ENCODE measurements around the gene ABCB6.

Gene ABCB6

DNA sequence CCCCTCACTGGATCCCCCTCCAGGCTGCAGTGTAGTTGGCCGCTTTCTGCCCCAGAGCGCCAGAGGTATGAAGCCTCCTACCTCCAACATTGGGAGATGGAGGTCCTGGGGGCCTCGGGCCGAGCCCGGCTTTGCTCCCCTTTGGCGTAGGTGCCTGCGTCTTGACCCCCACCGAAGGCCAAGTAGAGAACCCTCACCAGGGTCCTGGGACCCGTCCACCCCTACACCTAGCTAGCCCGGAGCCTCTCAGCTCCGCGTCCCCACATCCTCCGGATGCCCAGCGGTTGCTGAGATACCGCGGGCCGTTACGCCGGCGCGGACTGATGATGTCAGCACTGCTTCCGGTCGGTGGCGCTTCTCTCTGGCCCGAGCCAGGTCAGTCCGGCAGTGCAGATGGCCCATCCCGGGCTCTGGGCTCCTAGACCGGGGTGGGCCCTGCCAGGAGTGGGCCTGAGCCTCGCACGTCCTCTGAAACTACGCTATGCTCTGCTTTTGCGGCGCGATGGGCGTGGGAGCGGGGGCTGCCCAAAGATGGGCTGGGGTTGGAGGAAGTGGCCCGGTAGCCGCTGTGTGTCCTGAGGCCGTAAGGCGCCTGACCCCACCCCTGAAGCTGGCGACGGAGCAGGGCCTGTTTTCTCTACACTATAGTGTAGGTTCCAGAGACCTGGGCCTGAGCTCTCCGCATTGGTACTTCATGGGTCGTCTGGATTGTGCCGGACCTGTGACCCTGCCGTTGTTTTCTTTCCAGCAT, 26.6 kb upstream of the ABCB6 start, which contains the start of the genes GLB1L and STK16:
Gene GLB1L (minus strand): TSS at position 297 of the 751 bp plus-strand sequence. CDS start 1,871 bp downstream, outside the sequence.
Gene STK16 (plus strand): TSS at position 332 of the 751 bp plus-strand sequence. CDS start 521 bp downstream, outside the sequence.
- peak; percentile 80 for DNase-seq

- DNase-seq = peak; percentile 29
Observed at GRCh38 chr2:219244789-219245147, 26.0 kb upstream of the ABCB6 start.

DNA sequence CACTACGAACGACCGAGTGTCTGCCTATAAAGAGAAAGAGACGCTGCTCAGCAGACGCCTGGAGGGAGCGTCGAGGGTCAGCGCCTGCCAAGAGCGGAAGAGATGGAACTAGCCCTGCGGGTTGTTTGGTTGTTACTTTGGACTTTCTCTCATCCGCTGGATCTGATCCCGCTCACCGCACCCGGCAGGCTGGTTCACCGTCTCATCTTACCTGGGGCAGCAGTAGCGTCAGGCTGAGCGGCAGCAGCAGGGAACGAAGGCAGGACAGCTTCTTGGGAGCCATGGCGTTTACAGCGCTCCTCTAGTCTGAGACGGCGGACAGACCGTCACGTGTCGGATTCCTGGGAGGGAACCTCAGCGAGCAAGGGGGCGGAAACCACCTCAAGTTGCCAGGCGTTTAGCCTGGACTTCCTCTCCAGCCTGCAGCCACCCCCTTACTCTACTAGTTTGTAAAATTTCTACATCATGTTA, 24.6 kb upstream of the ABCB6 start:
- DNase-seq = no peak

DNA sequence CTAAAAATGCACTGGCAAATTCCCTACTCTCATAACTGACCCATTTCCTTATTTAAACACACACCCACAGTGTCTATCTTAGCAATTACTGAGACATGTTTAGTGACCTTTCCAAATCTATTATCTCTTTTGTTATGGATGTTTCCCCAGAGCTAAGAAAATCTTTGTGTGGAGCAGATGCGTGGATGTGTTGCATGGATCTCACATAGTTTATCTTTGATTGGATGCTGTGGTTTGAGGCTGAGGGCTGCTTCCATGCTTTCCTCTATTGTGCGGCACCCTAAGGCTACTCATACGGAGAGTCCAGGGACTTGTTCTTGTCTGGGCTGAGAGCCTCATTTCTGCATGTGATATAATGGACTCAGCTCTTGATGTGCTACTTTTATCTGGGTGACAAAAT, 15.6 kb upstream of the ABCB6 start:
- no peak for DNase-seq

- DNase-seq = no peak
Observed at GRCh38 chr2:219230059-219230540, 11.3 kb upstream of the ABCB6 start.

GRCh38 chr2:219229305-219230058, 10.7 kb upstream of the ABCB6 start, which contains the start of the genes ANKZF1 and ATG9A:
Gene ANKZF1, plus strand, starts transcription at chr2:219229806. Its CDS starts 452 bp downstream, at chr2:219230258.
Gene ATG9A, minus strand, starts transcription at chr2:219229636. Its CDS starts 1,612 bp downstream, at chr2:219228024.
- DNase-seq = peak; percentile 96

DNA sequence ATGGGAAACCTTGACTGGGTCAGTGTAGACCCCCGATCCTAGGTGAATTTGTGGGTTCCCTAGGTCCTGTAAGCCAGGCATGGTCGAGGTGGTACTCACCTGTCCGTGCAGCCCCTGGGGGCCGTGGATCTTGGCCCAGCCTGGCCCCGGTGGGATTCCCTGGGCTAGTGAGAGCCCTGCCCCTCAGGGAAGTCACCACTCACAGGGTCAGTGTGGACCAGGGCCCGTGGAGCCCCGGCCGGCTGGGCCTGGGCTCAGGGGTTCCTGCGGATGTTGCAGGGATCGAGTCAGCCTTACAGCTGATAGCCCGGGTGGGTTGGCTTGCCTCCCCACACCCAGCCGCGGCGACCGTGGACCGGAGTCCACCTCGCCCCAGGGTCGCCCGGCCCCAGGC, 10.2 kb upstream of the ABCB6 start:
- DNase-seq = no peak

DNA sequence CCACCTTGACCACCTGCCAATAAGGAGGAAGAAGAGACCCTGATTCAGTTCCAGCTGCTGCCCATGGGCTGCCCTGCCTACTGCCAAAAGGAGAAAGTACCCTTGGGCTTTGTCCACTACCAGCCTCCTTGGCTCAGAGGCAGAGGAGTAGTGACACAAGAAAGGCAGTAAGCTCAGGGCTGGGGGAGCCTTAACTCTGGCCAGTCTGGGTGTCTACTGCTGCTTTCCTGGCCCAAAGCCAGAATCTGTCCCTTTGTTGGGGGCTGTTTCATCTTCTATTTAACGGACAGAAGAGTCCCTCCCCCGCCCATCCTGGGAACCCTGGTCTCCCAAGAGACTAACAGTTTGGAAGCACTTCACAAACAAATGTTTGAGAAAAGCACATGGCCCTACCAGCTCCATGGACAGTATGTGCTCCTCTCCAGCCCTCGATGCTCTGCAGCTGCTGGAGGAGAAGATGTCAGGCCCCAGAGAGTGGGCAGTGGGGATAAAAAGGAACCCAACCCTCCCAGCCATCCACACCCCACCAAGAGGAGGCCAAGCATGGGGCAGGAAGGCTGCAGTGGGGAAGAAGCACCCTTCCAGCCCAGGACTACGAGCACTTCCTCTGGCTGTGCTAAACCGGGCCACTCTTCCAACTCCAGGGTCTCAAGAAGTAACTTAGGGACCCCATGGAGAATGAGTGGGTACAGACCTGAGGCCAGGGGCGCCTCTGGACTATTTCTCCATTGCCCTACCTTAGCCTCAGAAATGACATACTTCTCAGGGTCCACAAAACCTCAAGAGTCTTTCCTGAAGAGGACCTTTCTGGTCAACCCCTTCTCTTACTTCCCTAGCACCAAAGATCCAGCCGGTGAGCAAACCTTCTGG, 9.5 kb upstream of the ABCB6 start:
- no peak for DNase-seq

DNA sequence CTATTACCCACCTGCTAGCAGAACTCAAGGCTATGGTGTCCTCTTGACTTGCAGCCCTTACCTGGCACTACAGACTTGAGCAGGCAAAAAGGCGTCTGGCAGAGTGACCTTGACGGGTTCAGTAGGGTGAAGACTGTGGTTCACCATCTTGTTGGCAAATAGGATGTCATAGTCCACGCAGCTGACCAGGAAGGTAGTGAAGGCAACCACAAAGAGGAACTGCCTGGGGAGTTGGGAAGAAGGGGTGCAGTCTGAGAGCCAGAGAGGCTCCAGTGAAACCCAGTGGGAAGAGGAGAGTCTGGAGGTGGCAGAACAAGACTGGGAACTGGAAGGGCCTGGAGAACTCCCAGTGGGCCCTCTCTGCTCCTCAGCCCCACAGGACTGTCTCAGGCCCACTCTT, 6.6 kb upstream of the ABCB6 start:
- DNase-seq = no peak

GRCh38 chr2:219223831-219224610, 5.3 kb upstream of the ABCB6 start:
- no peak for DNase-seq

DNA sequence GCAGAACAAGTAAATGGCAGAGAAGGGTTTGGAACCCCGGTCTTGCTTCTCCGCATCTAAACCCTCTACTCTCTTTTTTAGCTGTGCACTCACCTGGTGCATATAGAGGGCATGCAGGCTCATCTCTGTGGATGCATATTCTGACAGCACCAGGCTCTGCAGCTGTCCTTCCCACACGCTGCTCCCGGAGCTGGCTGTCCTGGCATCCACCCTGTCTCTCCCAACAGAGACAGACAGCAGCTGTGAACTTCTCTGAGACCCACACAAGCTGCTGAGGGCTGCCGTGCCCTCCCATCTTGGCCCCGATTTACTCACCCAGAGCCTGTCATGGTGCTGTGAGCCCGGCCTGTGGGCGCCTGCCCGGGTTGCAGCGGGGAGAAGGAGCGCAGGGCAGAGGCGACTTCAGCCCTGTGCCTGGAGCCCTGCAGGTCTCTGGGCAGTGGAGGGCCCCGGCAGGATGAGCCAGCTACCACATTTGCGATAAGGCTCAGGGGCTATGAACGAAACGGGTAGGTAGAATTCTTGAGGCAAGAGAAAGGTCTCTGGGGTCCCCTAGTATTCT, 3.3 kb upstream of the ABCB6 start:
- no peak for DNase-seq

- DNase-seq = no peak
Observed at GRCh38 chr2:219220652-219221402, 2.1 kb upstream of the ABCB6 start.

DNA sequence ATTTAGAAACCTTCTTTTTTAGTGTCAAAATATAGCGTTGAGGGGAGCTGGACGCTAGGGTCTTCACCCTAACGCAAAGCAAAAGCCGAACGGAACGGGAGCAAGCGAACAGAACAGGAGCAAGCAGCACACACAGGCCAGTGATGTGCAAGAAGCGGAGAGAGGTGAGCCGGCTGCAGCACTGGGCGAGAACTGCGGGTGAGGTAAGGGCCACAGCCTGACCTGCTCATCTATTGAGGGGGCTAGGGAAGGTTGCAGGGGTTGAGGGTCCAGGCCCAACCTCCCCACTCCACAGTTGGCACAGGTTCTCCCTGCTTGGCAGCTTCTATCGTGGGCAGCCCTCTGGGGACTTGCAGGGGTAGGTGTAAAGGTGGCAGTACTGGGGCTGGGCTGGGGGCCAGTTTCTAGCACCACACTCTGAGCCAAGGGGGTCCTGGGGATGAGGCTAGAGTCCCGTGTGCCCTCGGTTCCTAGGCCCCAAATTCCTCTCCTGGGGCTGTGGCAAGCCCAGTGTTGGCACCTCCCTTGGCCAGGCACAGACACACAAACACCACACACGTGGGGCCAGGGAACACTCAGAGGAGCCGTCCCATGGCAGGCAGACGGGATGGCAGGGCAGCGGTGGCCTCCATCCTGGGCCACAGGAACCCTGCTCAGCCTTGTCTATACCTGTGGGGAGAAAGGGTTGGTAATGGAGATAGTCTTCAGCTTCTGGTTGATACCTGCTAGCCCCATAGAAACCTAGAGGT, 1.2 kb upstream of the ABCB6 start:
- no peak for DNase-seq

GRCh38 chr2:219218217-219218731, 484 bp downstream of the ABCB6 start:
- DNase-seq = peak; percentile 41

DNA sequence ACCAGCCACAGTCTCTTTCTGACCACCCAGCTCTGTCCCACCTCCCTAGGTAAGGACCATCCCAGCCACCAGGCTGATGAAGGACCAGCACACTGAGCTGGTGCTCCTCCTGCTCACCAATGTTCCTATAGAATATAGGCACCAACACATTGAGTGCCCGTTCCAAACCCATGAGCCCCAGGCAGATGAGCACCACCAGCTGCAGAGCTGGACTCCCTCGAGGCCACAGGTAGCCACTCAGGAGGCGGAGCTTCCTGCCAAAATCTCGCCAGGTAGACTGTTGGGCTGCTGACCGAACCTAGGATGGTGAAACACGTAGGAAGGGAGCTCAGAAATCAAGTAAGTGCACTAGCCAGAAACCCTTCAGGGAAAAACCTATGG, 2.2 kb downstream of the ABCB6 start:
- DNase-seq = no peak

DNA sequence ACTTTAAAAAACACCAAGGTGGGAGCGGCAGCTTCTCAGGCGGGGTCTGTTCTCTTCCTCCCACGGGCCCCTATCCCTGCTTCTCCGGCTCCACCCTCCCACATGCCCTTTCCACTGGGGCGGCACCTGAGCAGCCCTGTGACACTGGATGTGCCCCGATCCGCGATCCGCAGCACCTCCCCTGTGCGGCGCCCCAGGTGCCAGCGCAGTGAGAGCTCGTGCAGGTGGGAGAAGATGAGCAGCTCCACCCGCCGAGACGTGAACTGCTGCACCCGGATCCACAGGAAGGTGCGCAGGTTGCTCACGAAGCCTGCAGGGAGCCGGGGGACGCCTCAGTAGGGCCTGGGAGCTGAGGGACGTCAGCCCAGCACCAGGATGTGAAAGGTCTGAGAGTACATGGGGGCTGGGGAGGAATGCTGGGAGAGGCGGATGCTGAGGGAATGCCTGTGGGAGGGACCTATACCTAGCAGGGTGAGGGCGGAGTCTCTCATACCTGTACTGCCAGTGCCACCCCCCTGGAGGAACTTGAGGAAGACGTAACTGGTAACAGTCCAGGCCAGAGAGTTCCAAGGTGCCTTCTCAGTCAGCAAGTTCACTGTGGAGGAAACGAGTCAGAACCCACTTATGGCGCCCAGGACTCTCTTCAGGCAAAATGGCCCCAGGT, 2.8 kb downstream of the ABCB6 start:
- DNase-seq = no peak

DNA sequence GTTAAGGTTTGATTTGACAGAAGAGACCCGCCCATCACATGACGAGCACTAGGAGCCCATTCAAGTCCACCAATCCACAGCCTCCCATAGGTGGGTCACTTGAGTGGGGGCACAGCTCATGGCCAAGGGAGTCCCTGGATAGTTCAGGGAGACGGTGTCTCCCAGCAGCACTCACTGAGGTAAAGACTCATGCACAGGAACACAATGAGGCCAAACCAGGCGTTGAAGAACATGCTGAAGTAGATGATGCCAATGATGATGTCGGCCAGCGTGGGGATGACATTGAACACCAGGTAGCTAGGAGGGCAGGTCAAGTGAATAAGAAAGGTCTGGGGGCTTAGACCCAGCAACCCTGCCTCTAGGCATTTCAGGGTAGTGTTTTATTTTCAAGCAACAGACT, 4.0 kb downstream of the ABCB6 start:
- no peak for DNase-seq

- no peak for DNase-seq
Observed at GRCh38 chr2:219214141-219214540, 4.6 kb downstream of the ABCB6 start.

- no peak for DNase-seq
Observed at GRCh38 chr2:219213486-219214071, 5.2 kb downstream of the ABCB6 start.
